Endodermal cell (in vitro differentiated cells): ENCODE data around the gene USP14. TPM values are rescaled to one million over a fixed set of nuclear protein-coding genes. Genes with fewer than 3 reads are reported as not detected.
"Not testable (repeated sequence)": the region's sequence is repeated elsewhere in the genome, so short reads cannot be mapped to it uniquely, and the experiment has no call there.

Experiments
- DNase-seq: peaks from one replicate; pipeline ENCODE4 v3.0.0-alpha.2; 2017
- H3K27ac ChIP-seq: 2 replicates; pipeline ENCODE4 v1.5.1; 2013; ENCODE audit warnings: mild to moderate bottlenecking, low read depth, low read length, moderate library complexity
- H3K27me3 ChIP-seq: 2 replicates; pipeline ENCODE4 v1.6.1; 2013; ENCODE audit warnings: mild to moderate bottlenecking, low read length, moderate library complexity; ENCODE audit not compliant: insufficient read depth, control insufficient read depth, poor library complexity, severe bottlenecking
- H3K36me3 ChIP-seq: 2 replicates; pipeline ENCODE4 v1.7.0; 2013; ENCODE audit warnings: mild to moderate bottlenecking, low read length, moderate library complexity; ENCODE audit not compliant: control insufficient read depth, insufficient read depth
- H3K4me1 ChIP-seq: one replicate; pipeline ENCODE4 v1.7.0; 2013; ENCODE audit warnings: low read length; ENCODE audit not compliant: control insufficient read depth, insufficient read depth
- H3K4me3 ChIP-seq: 2 replicates; pipeline ENCODE4 v1.5.1; 2013; ENCODE audit warnings: mild to moderate bottlenecking, low read length, moderate library complexity
- H3K9ac ChIP-seq: 2 replicates; pipeline ENCODE4 v1.6.1; 2013; ENCODE audit warnings: mild to moderate bottlenecking, low read length, moderate library complexity; ENCODE audit not compliant: poor library complexity, severe bottlenecking; ENCODE audit errors: extremely low read depth
- H3K9me3 ChIP-seq: 2 replicates; pipeline ENCODE4 v1.6.1; 2013; ENCODE audit warnings: mild to moderate bottlenecking, low read length, moderate library complexity; ENCODE audit not compliant: control insufficient read depth
- H3K27ac Mint-ChIP-seq: 2 replicates; pipeline ENCODE4 v1.8.0; 2020; ENCODE audit warnings: mixed read lengths
- H3K27me3 Mint-ChIP-seq: 2 replicates; pipeline ENCODE4 v1.8.0; 2021; ENCODE audit warnings: mild to moderate bottlenecking, mixed read lengths; ENCODE audit not compliant: insufficient read depth
- H3K36me3 Mint-ChIP-seq: 2 replicates; pipeline ENCODE4 v1.8.0; 2020; ENCODE audit warnings: low read depth, mixed read lengths
- H3K4me1 Mint-ChIP-seq: 2 replicates; pipeline ENCODE4 v1.8.0; 2020; ENCODE audit warnings: mixed read lengths
- H3K4me3 Mint-ChIP-seq: 2 replicates; pipeline ENCODE4 v1.8.0; 2020; ENCODE audit warnings: mild to moderate bottlenecking, moderate library complexity, mixed read lengths
- H3K9me3 Mint-ChIP-seq: 2 replicates; pipeline ENCODE4 v1.8.0; 2020; ENCODE audit warnings: mild to moderate bottlenecking, mixed read lengths
- CTCF ChIP-seq: fragments of 200-600 bp; sonication (generic); conservative IDR thresholded peaks from 2 replicates; pipeline ENCODE4 v1.5.0; 2021; ENCODE audit warnings: antibody characterized with exemption, mild to moderate bottlenecking
- WGBS, 2 experiments: methylation state at CpG; one replicate each; pipeline versions ENCODE4 v1.1.5 to v1.1.7; 2013; ENCODE audit warnings: missing lambda C conversion rate in 2 of 2, mixed read lengths in 1 of 2; ENCODE audit not compliant: insufficient coverage in 1 of 2, insufficient read length in 1 of 2; 5-methylcytosine and 5-hydroxymethylcytosine counted together
- long read RNA-seq, 4 experiments: library from polyadenylated mRNA in 2 of 4; library from RNA in 1 of 4; library from capped mRNA in 1 of 4; stranded (forward) in 3 of 4; unstranded in 1 of 4; transcript quantifications; one replicate each; pipeline ENCODE4 v2.0.0, GENCODE V29; 2020 to 2021; ENCODE audit warnings: inconsistent platforms in 1 of 4
- polyA plus RNA-seq, 2 experiments: library from polyadenylated mRNA; stranded (reverse); fragments of 50-300 nt; gene quantifications; one replicate each; pipeline ENCODE4 v1.2.3, GENCODE V29; 2013
- total RNA-seq, 2 donors: library from RNA; stranded (reverse); fragmentation: NEBNext Ultra II Directional in 1 of 2; extraction: Animal tissue kit (Norgen Biotek cat#: 25700) in 1 of 2; gene quantifications; 2 replicates in 1 of 2; 3 replicates in 1 of 2; pipeline ENCODE4 v1.2.1, GENCODE V29; 2021

USP14 gene
- total RNA-seq, result 10 to 100 TPM; 76.2 to 92.4 TPM
- 75.7 TPM for polyA plus RNA-seq (2013, experiment 1 of 2)
- 76.1 TPM for polyA plus RNA-seq (2013, experiment 2 of 2)
- long read RNA-seq, experiment 1, full-length matches to known transcripts, result 18 of 72 reads
- long read RNA-seq, experiment 1, partial matches to known transcripts, result 21 of 72 reads
- long read RNA-seq, experiment 1, other reads (novel, unspliced or antisense), result 33 of 72 reads
- long read RNA-seq, experiment 2, full-length matches to known transcripts, result 143 of 186 reads
- long read RNA-seq, experiment 2, partial matches to known transcripts, result 11 of 186 reads
- long read RNA-seq, experiment 2, other reads (novel, unspliced or antisense), result 32 of 186 reads
- long read RNA-seq, experiment 3, full-length matches to known transcripts, result 506 of 533 reads
- long read RNA-seq, experiment 3, partial matches to known transcripts, result 11 of 533 reads
- long read RNA-seq, experiment 3, other reads (novel, unspliced or antisense), result 16 of 533 reads
- long read RNA-seq, experiment 4, full-length matches to known transcripts, result 7 of 47 reads
- long read RNA-seq, experiment 4, partial matches to known transcripts, result 30 of 47 reads
- long read RNA-seq, experiment 4, other reads (novel, unspliced or antisense), result 10 of 47 reads

GRCh38 chr18:158128-159036 is at the start of gene USP14:
TSS of gene USP14 (plus strand) at chr18:158557. CDS start at chr18:158699, 142 bp downstream.
- Histone ChIP-seq H3K27ac (peak within 1 kb of the TSS; percentile 84), H3K4me1 (no peaks in the 10 kb centered on the region), H3K9ac (peak within 1 kb of the TSS; percentile 60), H3K9me3 (no peaks in the 10 kb centered on the region), H3K27me3 (peaks cover 23% of the 10 kb centered on the region), H3K4me3 (peak within 1 kb of the TSS; percentile 99), H3K36me3 (peaks cover 11% of the 10 kb centered on the region)
- Mint-ChIP-seq H3K9me3 (peaks cover 3% of the 10 kb centered on the region), H3K36me3 (peaks cover 13% of the 10 kb centered on the region), H3K27me3 (peaks cover 35% of the 10 kb centered on the region), H3K27ac (peak within 1 kb of the TSS; percentile 96), H3K4me3 (peak within 1 kb of the TSS; percentile 93), H3K4me1 (peaks cover 3% of the 10 kb centered on the region)
- DNase-seq, result peak; percentile 99
- TF ChIP-seq CTCF, result no peak
- WGBS, 2 experiments, result 1 to 8% methylated on average over 19 to 89 of the region's 89 CpGs

- peaks cover 17% of the 10 kb centered on the region for H3K27me3 Mint-ChIP-seq
- not testable (repeated sequence) for H3K4me3 Mint-ChIP-seq, H3K9ac ChIP-seq, H3K36me3 ChIP-seq, H3K27ac ChIP-seq, H3K27me3 ChIP-seq, H3K4me1 Mint-ChIP-seq, H3K27ac Mint-ChIP-seq, DNase-seq, H3K4me3 ChIP-seq, H3K4me1 ChIP-seq
- no CpG with 5 or more reads among the region's 3 CpGs for WGBS, 2 experiments
- H3K36me3 Mint-ChIP-seq, result peaks cover 10% of the 10 kb centered on the region
- H3K9me3 Mint-ChIP-seq, result peaks cover 63% of the 10 kb centered on the region
- peaks cover 24% of the 10 kb centered on the region for H3K9me3 ChIP-seq
Observed at GRCh38 chr18:108665-109063, 49.7 kb upstream of the USP14 start.

- H3K36me3 Mint-ChIP-seq, result peaks cover 10% of the 10 kb centered on the region
- peak; percentile 52 for DNase-seq
- H3K27me3 ChIP-seq, H3K9ac ChIP-seq, H3K27ac ChIP-seq, H3K4me3 Mint-ChIP-seq, H3K27ac Mint-ChIP-seq, H3K4me1 Mint-ChIP-seq, H3K36me3 ChIP-seq, H3K4me3 ChIP-seq, H3K4me1 ChIP-seq: not testable (repeated sequence)
- H3K9me3 ChIP-seq, result peaks cover 24% of the 10 kb centered on the region
- peak; percentile 55 for TF ChIP-seq CTCF
- H3K9me3 Mint-ChIP-seq, result peaks cover 58% of the 10 kb centered on the region
- 40 to 53% methylated on average over 3 to 7 of the region's 7 CpGs for WGBS, 2 experiments
- H3K27me3 Mint-ChIP-seq, result peaks cover 17% of the 10 kb centered on the region
Observed at GRCh38 chr18:109130-109921, 49.0 kb upstream of the USP14 start.

- peaks cover 10% of the 10 kb centered on the region for H3K36me3 Mint-ChIP-seq
- H3K9ac ChIP-seq, DNase-seq, H3K27ac Mint-ChIP-seq, H3K4me1 ChIP-seq, H3K4me1 Mint-ChIP-seq, H3K27me3 ChIP-seq, H3K36me3 ChIP-seq, H3K4me3 ChIP-seq, H3K4me3 Mint-ChIP-seq, H3K27ac ChIP-seq: not testable (repeated sequence)
- H3K9me3 Mint-ChIP-seq, result peaks cover 56% of the 10 kb centered on the region
- peaks cover 24% of the 10 kb centered on the region for H3K9me3 ChIP-seq
- H3K27me3 Mint-ChIP-seq, result peaks cover 17% of the 10 kb centered on the region
- WGBS, 2 experiments, result 73% methylated on average over 5 of the region's 5 CpGs
Observed at GRCh38 chr18:109922-110261, 48.5 kb upstream of the USP14 start.
